ENCODE measurements around the gene RRP7A.
"Not testable (repeated sequence)": the region's sequence is repeated elsewhere in the genome, so short reads cannot be mapped to it uniquely, and the experiment has no call there.

Gene RRP7A

GRCh38 chr22:42519525-42520401 is at the start of gene RRP7A:
Gene RRP7A (minus strand): TSS chr22:42519796. CDS start chr22:42519786, 10 bp downstream.
- peak within 1 kb of the TSS; percentile 97 for H3K4me3 Mint-ChIP-seq
- peak within 1 kb of the TSS; percentile 97 for H3K27ac Mint-ChIP-seq
- H3K4me1 Mint-ChIP-seq, result peaks cover 18% of the 10 kb centered on the region
- no peaks in the 10 kb centered on the region for H3K27me3 Mint-ChIP-seq
- peaks cover 6% of the 10 kb centered on the region for H3K36me3 Mint-ChIP-seq
- H3K9me3 Mint-ChIP-seq, result no peaks in the 10 kb centered on the region

- H3K4me3 Mint-ChIP-seq, H3K27me3 Mint-ChIP-seq, H3K4me1 Mint-ChIP-seq, H3K36me3 Mint-ChIP-seq, H3K27ac Mint-ChIP-seq, H3K9me3 Mint-ChIP-seq: not testable (repeated sequence)
Observed at GRCh38 chr22:42567950-42568349, 48.4 kb upstream of the RRP7A start.

- H3K27ac Mint-ChIP-seq, result no peak overlapping the region
- no peaks in the 10 kb centered on the region for H3K9me3 Mint-ChIP-seq
- H3K36me3 Mint-ChIP-seq, result peaks cover 1% of the 10 kb centered on the region
- peaks cover 2% of the 10 kb centered on the region for H3K4me1 Mint-ChIP-seq
- H3K4me3 Mint-ChIP-seq, result no peak overlapping the region
- no peaks in the 10 kb centered on the region for H3K27me3 Mint-ChIP-seq
Observed at GRCh38 chr22:42565956-42566355, 46.4 kb upstream of the RRP7A start.

- no peak overlapping the region for H3K27ac Mint-ChIP-seq
- H3K27me3 Mint-ChIP-seq, result no peaks in the 10 kb centered on the region
- H3K4me3 Mint-ChIP-seq, result no peak overlapping the region
- peaks cover 3% of the 10 kb centered on the region for H3K4me1 Mint-ChIP-seq
- no peaks in the 10 kb centered on the region for H3K36me3 Mint-ChIP-seq
- H3K9me3 Mint-ChIP-seq, result no peaks in the 10 kb centered on the region
Observed at GRCh38 chr22:42564699-42565098, 45.1 kb upstream of the RRP7A start.

- not testable (repeated sequence) for H3K27ac Mint-ChIP-seq, H3K9me3 Mint-ChIP-seq, H3K4me1 Mint-ChIP-seq, H3K36me3 Mint-ChIP-seq, H3K27me3 Mint-ChIP-seq, H3K4me3 Mint-ChIP-seq
Observed at GRCh38 chr22:42563943-42564342, 44.3 kb upstream of the RRP7A start.

- H3K4me3 Mint-ChIP-seq, result no peak overlapping the region
- H3K36me3 Mint-ChIP-seq, result no peaks in the 10 kb centered on the region
- H3K9me3 Mint-ChIP-seq, result no peaks in the 10 kb centered on the region
- peaks cover 3% of the 10 kb centered on the region for H3K4me1 Mint-ChIP-seq
- peak overlapping the region; percentile 72 for H3K27ac Mint-ChIP-seq
- H3K27me3 Mint-ChIP-seq, result no peaks in the 10 kb centered on the region
Observed at GRCh38 chr22:42562684-42563083, 43.1 kb upstream of the RRP7A start.

GRCh38 chr22:42562279-42562678 is 42.7 kb upstream of the RRP7A start:
- Mint-ChIP-seq H3K27ac (peak overlapping the region; percentile 72), H3K9me3 (no peaks in the 10 kb centered on the region)

GRCh38 chr22:42561856-42562255 is 42.3 kb upstream of the RRP7A start:
- no peaks in the 10 kb centered on the region for H3K9me3 Mint-ChIP-seq
- no peak overlapping the region for H3K4me3 Mint-ChIP-seq
- no peaks in the 10 kb centered on the region for H3K36me3 Mint-ChIP-seq
- H3K4me1 Mint-ChIP-seq, result peaks cover 3% of the 10 kb centered on the region
- H3K27ac Mint-ChIP-seq, result no peak overlapping the region
- no peaks in the 10 kb centered on the region for H3K27me3 Mint-ChIP-seq

More at GRCh38 chr22:42562279-42562678, 42.7 kb upstream of the RRP7A start:
- no peak overlapping the region for H3K4me3 Mint-ChIP-seq
- no peaks in the 10 kb centered on the region for H3K27me3 Mint-ChIP-seq
- peaks cover 3% of the 10 kb centered on the region for H3K4me1 Mint-ChIP-seq
- H3K36me3 Mint-ChIP-seq, result no peaks in the 10 kb centered on the region

- H3K4me3 Mint-ChIP-seq, result no peak overlapping the region
- no peaks in the 10 kb centered on the region for H3K27me3 Mint-ChIP-seq
- peaks cover 3% of the 10 kb centered on the region for H3K4me1 Mint-ChIP-seq
- H3K27ac Mint-ChIP-seq, result no peak overlapping the region
- no peaks in the 10 kb centered on the region for H3K9me3 Mint-ChIP-seq
- no peaks in the 10 kb centered on the region for H3K36me3 Mint-ChIP-seq
Observed at GRCh38 chr22:42560781-42561180, 41.2 kb upstream of the RRP7A start.

GRCh38 chr22:42560381-42560780 is 40.8 kb upstream of the RRP7A start:
- Mint-ChIP-seq H3K27me3 (no peaks in the 10 kb centered on the region), H3K9me3 (no peaks in the 10 kb centered on the region), H3K4me1 (peaks cover 3% of the 10 kb centered on the region), H3K4me3 (no peak overlapping the region), H3K36me3 (no peaks in the 10 kb centered on the region), H3K27ac (no peak overlapping the region)

- H3K36me3 Mint-ChIP-seq, result no peaks in the 10 kb centered on the region
- H3K4me1 Mint-ChIP-seq, result peaks cover 21% of the 10 kb centered on the region
- H3K9me3 Mint-ChIP-seq, result no peaks in the 10 kb centered on the region
- peak within 1 kb of the TSS; percentile 90 for H3K4me3 Mint-ChIP-seq
- peak within 1 kb of the TSS; percentile 51 for H3K27ac Mint-ChIP-seq
- H3K27me3 Mint-ChIP-seq, result no peaks in the 10 kb centered on the region
Observed at GRCh38 chr22:42553475-42554361, 34.1 kb upstream of the RRP7A start, which contains the start of gene SERHL2. Gene SERHL2 (plus strand): TSS chr22:42553956. CDS start chr22:42554021, 65 bp downstream.

GRCh38 chr22:42552294-42552647 is 32.7 kb upstream of the RRP7A start:
- H3K9me3 Mint-ChIP-seq, H3K27ac Mint-ChIP-seq, H3K36me3 Mint-ChIP-seq, H3K27me3 Mint-ChIP-seq: not testable (repeated sequence)
- Mint-ChIP-seq H3K4me3 (peak overlapping the region; percentile 55), H3K4me1 (peaks cover 21% of the 10 kb centered on the region)

GRCh38 chr22:42549331-42550060 is 29.9 kb upstream of the RRP7A start:
- Mint-ChIP-seq H3K9me3 (no peaks in the 10 kb centered on the region), H3K27me3 (no peaks in the 10 kb centered on the region), H3K27ac (no peak overlapping the region), H3K4me3 (no peak overlapping the region), H3K4me1 (peaks cover 21% of the 10 kb centered on the region), H3K36me3 (no peaks in the 10 kb centered on the region)

- Mint-ChIP-seq H3K27me3 (no peaks in the 10 kb centered on the region), H3K4me3 (no peak overlapping the region), H3K4me1 (peaks cover 16% of the 10 kb centered on the region), H3K9me3 (no peaks in the 10 kb centered on the region), H3K27ac (no peak overlapping the region), H3K36me3 (no peaks in the 10 kb centered on the region)
Observed at GRCh38 chr22:42548597-42549330, 29.2 kb upstream of the RRP7A start.

GRCh38 chr22:42548126-42548525 is 28.5 kb upstream of the RRP7A start:
- peaks cover 15% of the 10 kb centered on the region for H3K4me1 Mint-ChIP-seq
- H3K9me3 Mint-ChIP-seq, H3K27me3 Mint-ChIP-seq, H3K4me3 Mint-ChIP-seq, H3K27ac Mint-ChIP-seq, H3K36me3 Mint-ChIP-seq: not testable (repeated sequence)
